OCI-LY1 (cell line): ENCODE data around the gene CLOCK.

Experiments used
- CTCF ChIP-seq: fragments of 200-600 bp; sonication (generic), shearing (Covaris generic); IDR thresholded peaks from 2 replicates; pipeline ENCODE4 v1.5.1; 2017; ENCODE audit warnings: mild to moderate bottlenecking, antibody characterized with exemption, low read length, moderate library complexity, mixed read lengths
- EZH2 ChIP-seq: fragments of 200-600 bp; sonication (generic), shearing (Covaris generic); IDR thresholded peaks from 2 replicates; pipeline ENCODE4 v1.8.0; 2017; ENCODE audit warnings: borderline replicate concordance, mixed run types, mild to moderate bottlenecking, antibody characterized with exemption, low read length, moderate library complexity, mixed read lengths

- TF ChIP-seq EZH2: no peak
- no peak for TF ChIP-seq CTCF
These were observed 3.2 kb upstream of the CLOCK start for GRCh38 chr4:55549888-55550287.
